Choroid plexus epithelial cell (primary cell): ENCODE measurements around the gene MED9.
"Not testable (repeated sequence)": the region's sequence is repeated elsewhere in the genome, so short reads cannot be mapped to it uniquely, and the experiment has no call there.

ENCODE experiments used
- DNase-seq: peaks from one replicate; pipeline ENCODE4 v3.0.0-alpha.2; 2010; ENCODE audit warnings: low read depth
- H3K4me3 ChIP-seq: 2 replicates; pipeline ENCODE4 v1.5.1; 2011; ENCODE audit warnings: low read depth, mild to moderate bottlenecking, control low read depth, low read length, moderate library complexity
- CTCF ChIP-seq: conservative IDR thresholded peaks from 2 replicates; pipeline ENCODE4 v1.5.1; 2011; ENCODE audit warnings: low read depth, mild to moderate bottlenecking, control low read depth, inconsistent platforms, low read length, moderate library complexity

The MED9 gene

GRCh38 chr17:17445925-17446665 lies 30.7 kb upstream of the MED9 start:
- no peak overlapping the region for H3K4me3 ChIP-seq
- DNase-seq: peak; percentile 84
- peak; percentile 3 for TF ChIP-seq CTCF

- DNase-seq: no peak
- TF ChIP-seq CTCF: no peak
- H3K4me3 ChIP-seq: no peak overlapping the region
Measured at GRCh38 chr17:17446666-17447155, 30.1 kb upstream of the MED9 start.

GRCh38 chr17:17447264-17447663 lies 29.5 kb upstream of the MED9 start:
- TF ChIP-seq CTCF: no peak
- no peak overlapping the region for H3K4me3 ChIP-seq
- no peak for DNase-seq

- no peak for TF ChIP-seq CTCF
- DNase-seq: no peak
- H3K4me3 ChIP-seq: no peak overlapping the region
Measured at GRCh38 chr17:17448076-17448475, 28.7 kb upstream of the MED9 start.

- H3K4me3 ChIP-seq: no peak overlapping the region
- DNase-seq: no peak
- TF ChIP-seq CTCF: no peak
Measured at GRCh38 chr17:17448723-17449122, 28.1 kb upstream of the MED9 start.

GRCh38 chr17:17453088-17453487 lies 23.7 kb upstream of the MED9 start:
- no peak overlapping the region for H3K4me3 ChIP-seq
- DNase-seq: no peak
- no peak for TF ChIP-seq CTCF

GRCh38 chr17:17454276-17454675 lies 22.5 kb upstream of the MED9 start:
- DNase-seq: no peak
- no peak for TF ChIP-seq CTCF
- H3K4me3 ChIP-seq: no peak overlapping the region

- DNase-seq, H3K4me3 ChIP-seq: not testable (repeated sequence)
Measured at GRCh38 chr17:17454700-17455099, 22.1 kb upstream of the MED9 start.
